Ishikawa (cell line): ENCODE results near the gene CADM2.

Source experiments
- CEBPB ChIP-seq: IDR thresholded peaks from 2 replicates; pipeline ENCODE4 v1.6.1; 2012
- CREB1 ChIP-seq: IDR thresholded peaks from 2 replicates; pipeline ENCODE4 v1.6.1; 2012; ENCODE audit warnings: low read depth
- EGR1 ChIP-seq: IDR thresholded peaks from 2 replicates; pipeline ENCODE4 v1.6.1; 2012
- EP300 ChIP-seq: IDR thresholded peaks from 2 replicates; pipeline ENCODE4 v1.6.1; 2012; ENCODE audit warnings: borderline replicate concordance
- FOXM1 ChIP-seq: IDR thresholded peaks from 2 replicates; pipeline ENCODE4 v1.6.1; 2012; ENCODE audit warnings: low read depth, borderline replicate concordance
- MAX ChIP-seq: IDR thresholded peaks from 2 replicates; pipeline ENCODE4 v1.6.1; 2012
- NFIC ChIP-seq: IDR thresholded peaks from 2 replicates; pipeline ENCODE4 v1.6.1; 2012
- RAD21 ChIP-seq: IDR thresholded peaks from 2 replicates; pipeline ENCODE4 v1.6.1; 2012; ENCODE audit warnings: low read depth
- TAF1 ChIP-seq: IDR thresholded peaks from 2 replicates; pipeline ENCODE4 v1.6.1; 2012; ENCODE audit warnings: low read depth, mild to moderate bottlenecking
- TCF12 ChIP-seq: IDR thresholded peaks from 2 replicates; pipeline ENCODE4 v1.6.1; 2012; ENCODE audit warnings: low read depth
- TEAD4 ChIP-seq: IDR thresholded peaks from 2 replicates; pipeline ENCODE4 v1.6.1; 2012
- YY1 ChIP-seq: IDR thresholded peaks from 2 replicates; pipeline ENCODE4 v1.6.1; 2012; ENCODE audit warnings: low read depth
- ZBTB7A ChIP-seq: IDR thresholded peaks from 2 replicates; pipeline ENCODE4 v1.6.1; 2012; ENCODE audit warnings: low read depth
- TF ChIP-seq, protein P1 (sequence below): IDR thresholded peaks from 2 replicates; pipeline ENCODE4 v1.6.1; 2012; ENCODE audit warnings: low read depth, mild to moderate bottlenecking
- TF ChIP-seq, protein P2 (sequence below): IDR thresholded peaks from 2 replicates; pipeline ENCODE4 v1.6.1; 2012

CADM2 gene

GRCh38 chr3:85790445-85791030, 831.7 kb downstream of the CADM2 start:
- TF ChIP-seq YY1 (no peak), CREB1 (no peak), EP300 (no peak), TEAD4 (no peak), CEBPB (no peak), NFIC (no peak), TAF1 (no peak)
- TF ChIP-seq, protein P1, sequence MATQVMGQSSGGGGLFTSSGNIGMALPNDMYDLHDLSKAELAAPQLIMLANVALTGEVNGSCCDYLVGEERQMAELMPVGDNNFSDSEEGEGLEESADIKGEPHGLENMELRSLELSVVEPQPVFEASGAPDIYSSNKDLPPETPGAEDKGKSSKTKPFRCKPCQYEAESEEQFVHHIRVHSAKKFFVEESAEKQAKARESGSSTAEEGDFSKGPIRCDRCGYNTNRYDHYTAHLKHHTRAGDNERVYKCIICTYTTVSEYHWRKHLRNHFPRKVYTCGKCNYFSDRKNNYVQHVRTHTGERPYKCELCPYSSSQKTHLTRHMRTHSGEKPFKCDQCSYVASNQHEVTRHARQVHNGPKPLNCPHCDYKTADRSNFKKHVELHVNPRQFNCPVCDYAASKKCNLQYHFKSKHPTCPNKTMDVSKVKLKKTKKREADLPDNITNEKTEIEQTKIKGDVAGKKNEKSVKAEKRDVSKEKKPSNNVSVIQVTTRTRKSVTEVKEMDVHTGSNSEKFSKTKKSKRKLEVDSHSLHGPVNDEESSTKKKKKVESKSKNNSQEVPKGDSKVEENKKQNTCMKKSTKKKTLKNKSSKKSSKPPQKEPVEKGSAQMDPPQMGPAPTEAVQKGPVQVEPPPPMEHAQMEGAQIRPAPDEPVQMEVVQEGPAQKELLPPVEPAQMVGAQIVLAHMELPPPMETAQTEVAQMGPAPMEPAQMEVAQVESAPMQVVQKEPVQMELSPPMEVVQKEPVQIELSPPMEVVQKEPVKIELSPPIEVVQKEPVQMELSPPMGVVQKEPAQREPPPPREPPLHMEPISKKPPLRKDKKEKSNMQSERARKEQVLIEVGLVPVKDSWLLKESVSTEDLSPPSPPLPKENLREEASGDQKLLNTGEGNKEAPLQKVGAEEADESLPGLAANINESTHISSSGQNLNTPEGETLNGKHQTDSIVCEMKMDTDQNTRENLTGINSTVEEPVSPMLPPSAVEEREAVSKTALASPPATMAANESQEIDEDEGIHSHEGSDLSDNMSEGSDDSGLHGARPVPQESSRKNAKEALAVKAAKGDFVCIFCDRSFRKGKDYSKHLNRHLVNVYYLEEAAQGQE, result no peak
- TF ChIP-seq, protein P2, sequence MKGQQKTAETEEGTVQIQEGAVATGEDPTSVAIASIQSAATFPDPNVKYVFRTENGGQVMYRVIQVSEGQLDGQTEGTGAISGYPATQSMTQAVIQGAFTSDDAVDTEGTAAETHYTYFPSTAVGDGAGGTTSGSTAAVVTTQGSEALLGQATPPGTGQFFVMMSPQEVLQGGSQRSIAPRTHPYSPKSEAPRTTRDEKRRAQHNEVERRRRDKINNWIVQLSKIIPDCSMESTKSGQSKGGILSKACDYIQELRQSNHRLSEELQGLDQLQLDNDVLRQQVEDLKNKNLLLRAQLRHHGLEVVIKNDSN, result no peak

DNA sequence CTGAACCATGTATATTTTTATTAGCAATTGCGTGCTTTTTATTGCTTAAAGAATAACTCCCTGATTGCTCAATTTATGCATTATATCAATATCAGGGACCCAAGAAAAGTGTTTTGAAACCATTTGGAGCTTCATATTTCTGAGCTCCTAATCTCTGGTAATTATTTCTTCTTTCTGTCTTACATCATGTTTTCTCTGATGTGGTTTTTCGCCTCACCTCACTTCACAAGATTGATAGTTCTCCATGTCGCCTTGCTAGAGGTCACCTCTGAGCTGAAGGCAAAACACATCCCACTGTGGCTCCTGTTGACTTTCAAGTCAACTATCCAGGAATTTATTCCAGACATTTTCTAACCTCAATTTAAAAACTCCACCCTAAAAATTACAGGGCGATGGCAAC, 837.4 kb downstream of the CADM2 start:
- TF ChIP-seq CEBPB (no peak), RAD21 (no peak), EP300 (no peak), EGR1 (no peak), TAF1 (no peak), TCF12 (no peak), CREB1 (no peak), FOXM1 (no peak), TEAD4 (no peak), YY1 (no peak), ZBTB7A (no peak), MAX (no peak), NFIC (no peak)
- TF ChIP-seq, protein P1, result no peak
- TF ChIP-seq, protein P2, result no peak

GRCh38 chr3:85800676-85801075, 841.9 kb downstream of the CADM2 start:
- TF ChIP-seq NFIC (no peak), MAX (no peak), EGR1 (no peak), FOXM1 (no peak), RAD21 (no peak), TCF12 (no peak), CREB1 (no peak), ZBTB7A (no peak)
- TF ChIP-seq, protein P2, result no peak
- TF ChIP-seq, protein P1, result no peak

DNA sequence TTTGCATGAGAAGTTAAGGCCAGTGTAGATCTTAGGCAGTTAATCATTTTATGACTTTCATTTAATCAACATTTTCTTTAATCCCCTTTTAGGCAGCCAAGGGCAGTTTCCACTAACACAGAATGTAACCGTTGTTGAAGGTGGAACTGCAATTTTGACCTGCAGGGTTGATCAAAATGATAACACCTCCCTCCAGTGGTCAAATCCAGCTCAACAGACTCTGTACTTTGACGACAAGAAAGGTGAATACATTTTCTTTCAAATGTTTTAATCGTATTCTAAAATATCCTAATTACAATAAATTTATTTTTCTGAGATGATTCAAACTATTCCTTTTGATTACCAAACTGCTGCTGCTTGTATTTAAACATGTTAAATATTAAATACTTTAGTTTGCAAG, 843.2 kb downstream of the CADM2 start:
- TF ChIP-seq RAD21 (peak; percentile 52), TEAD4 (no peak)

- TF ChIP-seq NFIC (no peak), EGR1 (no peak), TEAD4 (no peak), TAF1 (no peak), RAD21 (no peak), TCF12 (no peak), MAX (no peak), CEBPB (no peak), CREB1 (no peak), YY1 (no peak), EP300 (no peak), FOXM1 (no peak), ZBTB7A (no peak)
- TF ChIP-seq, protein P2, result no peak
- TF ChIP-seq, protein P1, result no peak
Observed at GRCh38 chr3:85808755-85809154, 850.0 kb downstream of the CADM2 start.
